HEK293 (cell line): ENCODE data around the gene ADAM8.

Source experiments
- CTCF ChIP-seq: fragments of 450-650 bp; formaldehyde crosslinking; IDR thresholded peaks from 2 replicates; pipeline ENCODE4 v1.5.1; 2016; ENCODE audit warnings: missing biosample characterization, missing genetic modification characterization
- GFI1B ChIP-seq: fragments of 450-650 bp; formaldehyde crosslinking; IDR thresholded peaks from 2 replicates; pipeline ENCODE4 v1.5.1; 2016; ENCODE audit warnings: missing biosample characterization, missing genetic modification characterization
- TRIM28 ChIP-seq: IDR thresholded peaks from 2 replicates; pipeline ENCODE4 v1.6.1; 2011; ENCODE audit warnings: low read length, control low read depth, borderline replicate concordance
- YY1 ChIP-seq: fragments of 450-650 bp; formaldehyde crosslinking; IDR thresholded peaks from 2 replicates; pipeline ENCODE4 v1.5.1; 2018; ENCODE audit warnings: missing biosample characterization, missing genetic modification characterization
- ZBTB7A ChIP-seq: fragments of 450-650 bp; formaldehyde crosslinking; IDR thresholded peaks from 2 replicates; pipeline ENCODE4 v1.5.1; 2016; ENCODE audit warnings: low read depth, missing biosample characterization, missing genetic modification characterization
- ZNF155 ChIP-seq: fragments of 450-650 bp; formaldehyde crosslinking; IDR thresholded peaks from 2 replicates; pipeline ENCODE4 v1.5.1; 2016; ENCODE audit warnings: missing biosample characterization, missing genetic modification characterization
- ZNF24 ChIP-seq: fragments of 450-650 bp; formaldehyde crosslinking; IDR thresholded peaks from 2 replicates; pipeline ENCODE4 v1.5.1; 2016; ENCODE audit warnings: missing biosample characterization, missing genetic modification characterization
- TF ChIP-seq, protein P1 (sequence below): fragments of 450-650 bp; formaldehyde crosslinking; IDR thresholded peaks from 2 replicates; pipeline ENCODE4 v1.5.1; 2016; ENCODE audit warnings: missing biosample characterization, missing genetic modification characterization, borderline replicate concordance
- TF ChIP-seq, protein P2 (sequence below): fragments of 450-650 bp; formaldehyde crosslinking; IDR thresholded peaks from 2 replicates; pipeline ENCODE4 v1.5.1; 2016; ENCODE audit warnings: missing biosample characterization, missing genetic modification characterization
- TF ChIP-seq, protein P3 (sequence below): fragments of 450-650 bp; formaldehyde crosslinking; IDR thresholded peaks from 2 replicates; pipeline ENCODE4 v1.5.1; 2016; ENCODE audit warnings: missing biosample characterization, missing genetic modification characterization
- TF ChIP-seq, protein P4 (sequence below): fragments of 450-650 bp; formaldehyde crosslinking; IDR thresholded peaks from 2 replicates; pipeline ENCODE4 v1.5.1; 2016; ENCODE audit warnings: missing biosample characterization, missing genetic modification characterization
- TF ChIP-seq, protein P5 (sequence below): fragments of 450-650 bp; formaldehyde crosslinking; IDR thresholded peaks from 2 replicates; pipeline ENCODE4 v1.5.1; 2016; ENCODE audit warnings: missing biosample characterization, missing genetic modification characterization

DNA sequence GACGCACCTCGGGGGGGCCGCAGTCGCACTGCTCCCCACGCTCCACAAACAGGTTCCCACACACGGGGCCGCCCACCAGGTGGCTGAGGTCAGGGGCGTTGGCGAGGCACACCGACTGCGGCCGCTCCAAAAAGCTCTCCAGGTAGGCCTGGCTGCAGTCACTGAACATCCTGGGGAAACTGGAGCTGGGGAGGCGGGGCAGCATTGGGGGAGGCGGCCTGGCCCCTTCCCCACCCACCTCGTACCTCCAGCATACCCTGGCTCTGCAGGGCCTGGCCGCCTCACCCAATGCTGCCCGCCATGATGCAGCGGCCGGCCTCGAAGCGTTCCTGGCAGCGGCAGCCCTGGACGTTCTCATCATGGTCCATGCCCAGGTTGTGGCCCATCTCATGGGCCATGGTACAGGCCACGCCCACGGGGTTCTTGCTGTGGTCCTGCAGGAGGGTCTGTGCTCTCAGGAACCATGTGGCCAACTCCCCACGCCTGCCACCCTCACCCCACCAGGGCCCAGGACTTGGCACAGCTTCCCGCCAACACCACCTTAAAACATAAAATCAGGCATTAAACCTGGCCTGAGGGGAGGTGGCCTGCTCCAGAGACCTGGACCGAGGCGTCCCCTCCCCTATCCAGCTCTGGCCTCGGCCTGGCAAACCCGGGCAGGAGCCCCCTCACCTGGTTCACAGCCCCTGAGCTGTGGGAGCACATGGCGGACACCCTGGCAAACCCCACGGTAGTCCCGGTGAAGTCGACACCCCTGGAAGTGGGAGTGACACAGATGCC, 5.0 kb downstream of the ADAM8 start:
- TF ChIP-seq ZNF155 (tag by site-specific recombination) (no peak), CTCF (no peak), ZNF24 (tag by site-specific recombination) (no peak), GFI1B (tag by site-specific recombination) (no peak), YY1 (tag by site-specific recombination) (no peak), TRIM28 (no peak), ZBTB7A (tag by site-specific recombination) (no peak)
- TF ChIP-seq, protein P1, sequence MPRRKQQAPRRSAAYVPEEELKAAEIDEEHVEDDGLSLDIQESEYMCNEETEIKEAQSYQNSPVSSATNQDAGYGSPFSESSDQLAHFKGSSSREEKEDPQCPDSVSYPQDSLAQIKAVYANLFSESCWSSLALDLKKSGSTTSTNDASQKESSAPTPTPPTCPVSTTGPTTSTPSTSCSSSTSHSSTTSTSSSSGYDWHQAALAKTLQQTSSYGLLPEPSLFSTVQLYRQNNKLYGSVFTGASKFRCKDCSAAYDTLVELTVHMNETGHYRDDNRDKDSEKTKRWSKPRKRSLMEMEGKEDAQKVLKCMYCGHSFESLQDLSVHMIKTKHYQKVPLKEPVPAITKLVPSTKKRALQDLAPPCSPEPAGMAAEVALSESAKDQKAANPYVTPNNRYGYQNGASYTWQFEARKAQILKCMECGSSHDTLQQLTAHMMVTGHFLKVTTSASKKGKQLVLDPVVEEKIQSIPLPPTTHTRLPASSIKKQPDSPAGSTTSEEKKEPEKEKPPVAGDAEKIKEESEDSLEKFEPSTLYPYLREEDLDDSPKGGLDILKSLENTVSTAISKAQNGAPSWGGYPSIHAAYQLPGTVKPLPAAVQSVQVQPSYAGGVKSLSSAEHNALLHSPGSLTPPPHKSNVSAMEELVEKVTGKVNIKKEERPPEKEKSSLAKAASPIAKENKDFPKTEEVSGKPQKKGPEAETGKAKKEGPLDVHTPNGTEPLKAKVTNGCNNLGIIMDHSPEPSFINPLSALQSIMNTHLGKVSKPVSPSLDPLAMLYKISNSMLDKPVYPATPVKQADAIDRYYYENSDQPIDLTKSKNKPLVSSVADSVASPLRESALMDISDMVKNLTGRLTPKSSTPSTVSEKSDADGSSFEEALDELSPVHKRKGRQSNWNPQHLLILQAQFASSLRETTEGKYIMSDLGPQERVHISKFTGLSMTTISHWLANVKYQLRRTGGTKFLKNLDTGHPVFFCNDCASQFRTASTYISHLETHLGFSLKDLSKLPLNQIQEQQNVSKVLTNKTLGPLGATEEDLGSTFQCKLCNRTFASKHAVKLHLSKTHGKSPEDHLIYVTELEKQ (tag by site-specific recombination) = no peak
- TF ChIP-seq, protein P2, sequence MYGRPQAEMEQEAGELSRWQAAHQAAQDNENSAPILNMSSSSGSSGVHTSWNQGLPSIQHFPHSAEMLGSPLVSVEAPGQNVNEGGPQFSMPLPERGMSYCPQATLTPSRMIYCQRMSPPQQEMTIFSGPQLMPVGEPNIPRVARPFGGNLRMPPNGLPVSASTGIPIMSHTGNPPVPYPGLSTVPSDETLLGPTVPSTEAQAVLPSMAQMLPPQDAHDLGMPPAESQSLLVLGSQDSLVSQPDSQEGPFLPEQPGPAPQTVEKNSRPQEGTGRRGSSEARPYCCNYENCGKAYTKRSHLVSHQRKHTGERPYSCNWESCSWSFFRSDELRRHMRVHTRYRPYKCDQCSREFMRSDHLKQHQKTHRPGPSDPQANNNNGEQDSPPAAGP (tag by site-specific recombination) = no peak
- TF ChIP-seq, protein P3, sequence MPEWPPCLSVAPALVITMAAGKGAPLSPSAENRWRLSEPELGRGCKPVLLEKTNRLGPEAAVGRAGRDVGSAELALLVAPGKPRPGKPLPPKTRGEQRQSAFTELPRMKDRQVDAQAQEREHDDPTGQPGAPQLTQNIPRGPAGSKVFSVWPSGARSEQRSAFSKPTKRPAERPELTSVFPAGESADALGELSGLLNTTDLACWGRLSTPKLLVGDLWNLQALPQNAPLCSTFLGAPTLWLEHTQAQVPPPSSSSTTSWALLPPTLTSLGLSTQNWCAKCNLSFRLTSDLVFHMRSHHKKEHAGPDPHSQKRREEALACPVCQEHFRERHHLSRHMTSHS (tag by site-specific recombination) = no peak
- TF ChIP-seq, protein P4, sequence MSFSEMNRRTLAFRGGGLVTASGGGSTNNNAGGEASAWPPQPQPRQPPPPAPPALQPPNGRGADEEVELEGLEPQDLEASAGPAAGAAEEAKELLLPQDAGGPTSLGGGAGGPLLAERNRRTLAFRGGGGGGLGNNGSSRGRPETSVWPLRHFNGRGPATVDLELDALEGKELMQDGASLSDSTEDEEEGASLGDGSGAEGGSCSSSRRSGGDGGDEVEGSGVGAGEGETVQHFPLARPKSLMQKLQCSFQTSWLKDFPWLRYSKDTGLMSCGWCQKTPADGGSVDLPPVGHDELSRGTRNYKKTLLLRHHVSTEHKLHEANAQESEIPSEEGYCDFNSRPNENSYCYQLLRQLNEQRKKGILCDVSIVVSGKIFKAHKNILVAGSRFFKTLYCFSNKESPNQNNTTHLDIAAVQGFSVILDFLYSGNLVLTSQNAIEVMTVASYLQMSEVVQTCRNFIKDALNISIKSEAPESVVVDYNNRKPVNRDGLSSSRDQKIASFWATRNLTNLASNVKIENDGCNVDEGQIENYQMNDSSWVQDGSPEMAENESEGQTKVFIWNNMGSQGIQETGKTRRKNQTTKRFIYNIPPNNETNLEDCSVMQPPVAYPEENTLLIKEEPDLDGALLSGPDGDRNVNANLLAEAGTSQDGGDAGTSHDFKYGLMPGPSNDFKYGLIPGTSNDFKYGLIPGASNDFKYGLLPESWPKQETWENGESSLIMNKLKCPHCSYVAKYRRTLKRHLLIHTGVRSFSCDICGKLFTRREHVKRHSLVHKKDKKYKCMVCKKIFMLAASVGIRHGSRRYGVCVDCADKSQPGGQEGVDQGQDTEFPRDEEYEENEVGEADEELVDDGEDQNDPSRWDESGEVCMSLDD (tag by site-specific recombination) = no peak
- TF ChIP-seq, protein P5, sequence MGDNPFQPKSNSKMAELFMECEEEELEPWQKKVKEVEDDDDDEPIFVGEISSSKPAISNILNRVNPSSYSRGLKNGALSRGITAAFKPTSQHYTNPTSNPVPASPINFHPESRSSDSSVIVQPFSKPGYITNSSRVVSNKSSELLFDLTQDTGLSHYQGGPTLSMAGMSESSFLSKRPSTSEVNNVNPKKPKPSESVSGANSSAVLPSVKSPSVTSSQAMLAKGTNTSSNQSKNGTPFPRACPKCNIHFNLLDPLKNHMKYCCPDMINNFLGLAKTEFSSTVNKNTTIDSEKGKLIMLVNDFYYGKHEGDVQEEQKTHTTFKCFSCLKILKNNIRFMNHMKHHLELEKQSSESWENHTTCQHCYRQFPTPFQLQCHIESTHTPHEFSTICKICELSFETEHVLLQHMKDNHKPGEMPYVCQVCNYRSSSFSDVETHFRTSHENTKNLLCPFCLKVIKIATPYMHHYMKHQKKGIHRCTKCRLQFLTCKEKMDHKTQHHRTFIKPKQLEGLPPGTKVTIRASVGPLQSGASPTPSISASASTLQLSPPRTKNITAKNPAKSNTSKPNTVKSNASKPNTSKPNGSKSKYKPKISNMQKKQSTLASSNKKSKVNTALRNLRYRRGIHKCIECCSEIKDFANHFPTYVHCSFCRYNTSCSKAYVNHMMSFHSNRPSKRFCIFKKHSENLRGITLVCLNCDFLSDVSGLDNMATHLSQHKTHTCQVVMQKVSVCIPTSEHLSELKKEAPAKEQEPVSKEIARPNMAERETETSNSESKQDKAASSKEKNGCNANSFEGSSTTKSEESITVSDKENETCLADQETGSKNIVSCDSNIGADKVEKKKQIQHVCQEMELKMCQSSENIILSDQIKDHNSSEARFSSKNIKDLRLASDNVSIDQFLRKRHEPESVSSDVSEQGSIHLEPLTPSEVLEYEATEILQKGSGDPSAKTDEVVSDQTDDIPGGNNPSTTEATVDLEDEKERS = no peak
